ENCODE data around the gene ALDH2. TPM values are rescaled to one million over a fixed set of nuclear protein-coding genes. Genes with fewer than 3 reads are reported as not detected.

The ALDH2 gene
- total RNA-seq, 1 donor from 2014 or later, result 113 TPM

Other genes with a start within 250 kb of the ALDH2 start
- gene ATXN2, start 167.6 kb upstream of the ALDH2 start, total RNA-seq, result 12.3 and 20.0 TPM in 2 replicates
- 17.0 and 21.1 TPM in 2 replicates for gene BRAP, start 81.0 kb upstream of the ALDH2 start, total RNA-seq
- 9.5 and 10.7 TPM in 2 replicates for gene ACAD10, start 80.9 kb upstream of the ALDH2 start, total RNA-seq
- 36.5 and 37.9 TPM in 2 replicates for gene MAPKAPK5, start 75.3 kb downstream of the ALDH2 start, total RNA-seq
- 1.7 and 2.3 TPM in 2 replicates for gene TMEM116, start 246.2 kb downstream of the ALDH2 start, total RNA-seq
- 69.3 and 78.9 TPM in 2 replicates for gene ERP29, start 246.5 kb downstream of the ALDH2 start, total RNA-seq

Measured in pulmonary artery endothelial cell (primary cell).